Right atrium auricular region (tissue), 2 donors: ENCODE measurements around the gene AKAP9. TPM values are rescaled to one million over a fixed set of nuclear protein-coding genes. Genes with fewer than 3 reads are reported as not detected.

Source experiments
- DNase-seq: peaks from one replicate; pipeline ENCODE4 v3.0.0-alpha.2; 2019; ENCODE audit warnings: low spot score
- H3K27ac ChIP-seq, 2 donors: fragments of 200-600 bp; sonication (generic); 1 replicate in 1 of 2; 2 replicates in 1 of 2; pipeline ENCODE4 v1.5.1; 2016 to 2019
- H3K27me3 ChIP-seq, 2 donors: fragments of 200-600 bp; sonication (generic); one replicate each; pipeline versions ENCODE4 v1.5.1 to v1.6.0; 2017 to 2019
- H3K36me3 ChIP-seq: fragments of 200-600 bp; sonication (generic); one replicate; pipeline ENCODE4 v1.5.1; 2016
- H3K4me1 ChIP-seq, 2 donors: fragments of 200-600 bp; sonication (generic); one replicate each; pipeline versions ENCODE4 v1.5.1 to v1.6.0; 2017 to 2019
- H3K4me3 ChIP-seq, 2 donors: fragments of 200-600 bp; sonication (generic); 1 replicate in 1 of 2; 2 replicates in 1 of 2; pipeline ENCODE4 v1.5.1; 2017 to 2019; ENCODE audit warnings: mild to moderate bottlenecking in 1 of 2, moderate library complexity in 1 of 2
- H3K9me3 ChIP-seq, 2 donors: fragments of 200-600 bp; sonication (generic); one replicate each; pipeline ENCODE4 v1.5.1; 2019
- total RNA-seq, 2 donors: library from RNA; depleted of rRNA; stranded (reverse); fragments of >200 nt; gene quantifications; one replicate each; pipeline ENCODE4 v1.1.0, GENCODE V29; 2016
- TF ChIP-seq, protein P1 (sequence below), 2 donors: fragments of 200-600 bp; sonication (generic); IDR thresholded peaks; one replicate each; pipeline ENCODE4 v1.5.1; 2019; ENCODE audit warnings: antibody characterized with exemption in 2 of 2

The AKAP9 gene
- total RNA-seq, 2 donors from 2014 or later: 28.5 to 41.8 TPM

DNA sequence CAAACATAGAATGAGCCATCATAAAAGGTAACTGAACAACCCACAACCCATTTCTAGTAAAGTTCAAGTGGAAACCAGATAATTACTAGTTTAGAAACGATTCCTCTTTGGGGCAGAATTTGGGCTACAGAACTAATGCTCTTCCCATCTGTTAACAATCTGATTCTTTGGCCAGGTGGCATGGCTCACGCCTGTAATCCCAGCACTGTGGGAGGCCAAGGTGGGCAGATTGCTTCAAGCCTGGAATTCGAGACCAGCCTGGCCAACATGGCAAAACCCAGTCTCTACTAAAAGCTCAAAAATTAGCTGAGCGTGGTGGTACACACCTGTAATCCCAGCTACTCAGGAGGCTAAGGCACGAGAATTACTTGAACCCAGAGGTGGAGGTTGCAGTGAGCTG is 175.2 kb downstream of the AKAP9 start:
- H3K4me1 ChIP-seq: no peaks in the 10 kb centered on the region
- no peaks in the 10 kb centered on the region for H3K9me3 ChIP-seq
- H3K27me3 ChIP-seq: no peaks in the 10 kb centered on the region
- H3K27ac ChIP-seq: no peak overlapping the region
- no peak overlapping the region for H3K4me3 ChIP-seq
- DNase-seq: no peak
- peaks cover 28% of the 10 kb centered on the region for H3K36me3 ChIP-seq
- TF ChIP-seq, protein P1, sequence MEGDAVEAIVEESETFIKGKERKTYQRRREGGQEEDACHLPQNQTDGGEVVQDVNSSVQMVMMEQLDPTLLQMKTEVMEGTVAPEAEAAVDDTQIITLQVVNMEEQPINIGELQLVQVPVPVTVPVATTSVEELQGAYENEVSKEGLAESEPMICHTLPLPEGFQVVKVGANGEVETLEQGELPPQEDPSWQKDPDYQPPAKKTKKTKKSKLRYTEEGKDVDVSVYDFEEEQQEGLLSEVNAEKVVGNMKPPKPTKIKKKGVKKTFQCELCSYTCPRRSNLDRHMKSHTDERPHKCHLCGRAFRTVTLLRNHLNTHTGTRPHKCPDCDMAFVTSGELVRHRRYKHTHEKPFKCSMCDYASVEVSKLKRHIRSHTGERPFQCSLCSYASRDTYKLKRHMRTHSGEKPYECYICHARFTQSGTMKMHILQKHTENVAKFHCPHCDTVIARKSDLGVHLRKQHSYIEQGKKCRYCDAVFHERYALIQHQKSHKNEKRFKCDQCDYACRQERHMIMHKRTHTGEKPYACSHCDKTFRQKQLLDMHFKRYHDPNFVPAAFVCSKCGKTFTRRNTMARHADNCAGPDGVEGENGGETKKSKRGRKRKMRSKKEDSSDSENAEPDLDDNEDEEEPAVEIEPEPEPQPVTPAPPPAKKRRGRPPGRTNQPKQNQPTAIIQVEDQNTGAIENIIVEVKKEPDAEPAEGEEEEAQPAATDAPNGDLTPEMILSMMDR (IDR thresholded peaks at IDR 0.05): no peak

DNA sequence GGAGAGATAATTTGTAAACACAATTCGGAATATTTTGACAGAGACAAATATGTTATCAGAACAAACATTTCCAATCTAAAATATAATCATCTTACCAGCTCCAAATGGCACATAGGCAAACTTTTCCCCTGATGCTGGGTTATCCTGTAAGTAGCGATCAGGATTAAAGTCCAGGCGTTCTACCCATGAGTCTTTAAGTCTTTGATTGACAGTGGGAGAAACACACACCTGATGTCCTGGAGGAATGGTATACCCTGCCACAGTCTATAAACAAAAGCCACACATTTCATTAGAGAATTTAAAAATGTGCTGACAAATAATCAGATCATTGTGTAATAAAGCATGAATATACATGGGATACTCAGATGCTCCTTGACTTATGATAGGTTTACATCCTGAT is 176.3 kb downstream of the AKAP9 start:
- Histone ChIP-seq H3K9me3 (peaks cover 0 to 4% of the 10 kb centered on the region in 2 donors), H3K4me3 (no peak overlapping the region), H3K36me3 (peaks cover 33% of the 10 kb centered on the region), H3K4me1 (no peaks in the 10 kb centered on the region), H3K27ac (no peak overlapping the region), H3K27me3 (no peaks in the 10 kb centered on the region)
- TF ChIP-seq, protein P1 (IDR thresholded peaks at IDR 0.05): no peak
- no peak for DNase-seq

DNA sequence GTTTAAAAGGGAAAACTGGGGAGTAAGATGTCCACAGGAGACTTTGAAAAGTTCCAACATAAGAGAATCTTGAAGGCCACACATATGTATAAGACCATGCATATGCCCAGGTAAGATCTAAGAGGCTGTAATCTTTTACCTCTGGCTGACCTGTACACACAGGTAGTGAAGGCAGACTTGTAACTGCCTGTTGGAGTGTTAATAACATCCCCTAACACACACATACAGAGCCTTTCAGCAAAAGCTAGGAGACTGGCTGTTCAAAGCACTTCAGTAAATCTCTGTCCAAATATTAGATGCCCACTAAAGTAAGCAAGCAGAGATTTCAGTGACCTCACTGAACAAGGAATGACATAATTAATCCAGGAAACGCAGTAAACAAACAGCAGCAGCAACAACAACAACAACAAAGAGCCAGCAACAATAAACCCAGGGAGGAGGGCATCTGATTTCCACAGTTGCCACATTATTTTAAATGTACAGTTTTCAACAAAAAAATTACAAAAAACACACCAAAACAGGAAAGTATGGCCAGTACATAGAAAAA is 178.6 kb downstream of the AKAP9 start:
- Histone ChIP-seq H3K27me3 (no peaks in the 10 kb centered on the region), H3K27ac (no peak overlapping the region), H3K4me1 (no peaks in the 10 kb centered on the region), H3K36me3 (peaks cover 49% of the 10 kb centered on the region), H3K4me3 (no peak overlapping the region), H3K9me3 (peaks cover 0 to 5% of the 10 kb centered on the region in 2 donors)
- TF ChIP-seq, protein P1 (IDR thresholded peaks at IDR 0.05): no peak
- DNase-seq: no peak

DNA sequence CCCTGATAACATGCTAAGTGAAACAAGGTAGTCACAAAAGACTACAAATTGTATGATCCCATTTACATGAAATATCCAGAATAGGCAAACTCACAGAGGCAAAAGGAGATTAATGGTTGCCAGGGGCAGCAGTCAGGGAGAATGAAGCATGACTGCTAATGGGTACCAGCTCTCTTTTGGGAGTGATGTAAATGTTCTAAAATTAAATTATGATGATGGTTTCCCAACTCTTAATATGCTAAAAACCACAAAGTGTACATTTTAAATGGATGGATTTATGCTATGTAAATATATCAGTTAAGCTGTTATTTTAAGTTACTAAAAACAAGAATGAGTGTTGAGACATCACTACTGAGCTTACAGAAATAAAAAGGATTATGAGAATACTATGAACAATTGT is 181.0 kb downstream of the AKAP9 start:
- peaks cover 0 to 5% of the 10 kb centered on the region in 2 donors for H3K9me3 ChIP-seq
- no peaks in the 10 kb centered on the region for H3K4me1 ChIP-seq
- H3K27ac ChIP-seq: no peak overlapping the region
- no peaks in the 10 kb centered on the region for H3K27me3 ChIP-seq
- H3K36me3 ChIP-seq: peaks cover 33% of the 10 kb centered on the region
- TF ChIP-seq, protein P1 (IDR thresholded peaks at IDR 0.05): no peak
- DNase-seq: no peak
- no peak overlapping the region for H3K4me3 ChIP-seq

DNA sequence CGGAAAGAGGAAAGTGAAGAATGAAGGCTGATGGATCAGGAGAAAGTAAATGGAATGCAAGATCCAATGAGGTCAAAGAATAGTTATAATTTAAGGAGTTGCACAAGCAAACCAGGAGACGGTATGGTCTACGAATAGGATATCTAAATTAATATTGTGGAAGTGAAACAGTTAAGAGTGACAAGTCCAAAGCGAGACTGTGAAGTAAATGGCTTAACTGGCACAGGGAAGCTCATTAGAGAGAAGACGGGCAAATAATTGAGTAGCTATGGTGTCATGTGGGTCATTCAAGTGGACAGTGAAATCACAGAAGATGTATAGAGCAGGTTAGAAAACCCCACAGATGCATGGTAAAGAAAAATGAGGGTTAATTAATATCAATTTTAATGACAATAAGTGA is 190.4 kb downstream of the AKAP9 start:
- peaks cover 22% of the 10 kb centered on the region for H3K36me3 ChIP-seq
- no peaks in the 10 kb centered on the region for H3K9me3 ChIP-seq
- H3K4me3 ChIP-seq: no peak overlapping the region
- no peaks in the 10 kb centered on the region for H3K27me3 ChIP-seq
- DNase-seq: no peak
- H3K4me1 ChIP-seq: peaks cover 0 to 25% of the 10 kb centered on the region in 2 donors
- no peak overlapping the region for H3K27ac ChIP-seq
- TF ChIP-seq, protein P1 (IDR thresholded peaks at IDR 0.05): no peak

DNA sequence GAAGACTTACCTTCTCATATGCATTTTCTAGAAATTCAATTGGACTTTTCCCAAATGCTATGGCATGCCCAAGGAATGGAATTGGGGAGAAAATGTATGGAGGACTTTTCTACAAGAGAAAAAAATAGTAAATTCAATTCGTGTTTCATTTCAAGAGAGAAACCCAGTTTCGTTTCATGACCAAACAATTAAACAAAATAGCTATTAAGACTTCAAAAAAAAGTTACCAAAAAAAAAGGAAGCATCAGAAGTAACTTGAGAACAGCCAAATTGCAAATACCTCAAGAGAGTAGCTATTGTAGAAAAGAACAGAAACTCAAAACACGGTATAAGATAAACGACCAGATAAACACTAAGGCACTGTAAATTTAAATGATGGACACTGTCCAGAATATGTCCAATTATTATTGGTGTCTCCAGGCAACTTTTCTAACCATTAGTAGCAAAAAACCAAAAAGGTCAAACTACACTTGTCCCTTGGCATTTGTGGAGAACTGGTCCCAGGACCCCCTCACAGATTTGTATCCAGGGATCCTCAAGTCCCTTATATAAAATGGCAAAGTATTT is 191.2 kb downstream of the AKAP9 start:
- Histone ChIP-seq H3K27me3 (no peaks in the 10 kb centered on the region), H3K4me1 (peaks cover 0 to 25% of the 10 kb centered on the region in 2 donors), H3K27ac (no peak overlapping the region), H3K36me3 (peaks cover 22% of the 10 kb centered on the region), H3K4me3 (no peak overlapping the region), H3K9me3 (no peaks in the 10 kb centered on the region)
- TF ChIP-seq, protein P1 (IDR thresholded peaks at IDR 0.05): no peak
- DNase-seq: no peak
